ENCODE data around the gene GAK. TPM values are rescaled to one million over a fixed set of nuclear protein-coding genes. Genes with fewer than 3 reads are reported as not detected.

Gene GAK
- total and polyA plus RNA-seq, 4 donors, result 41.8 to 78.8 (median 61.1) TPM

- no peak for DNase-seq (ENCODE audit: low read depth in 4 of 6, low spot score in 6 of 6)
- Histone ChIP-seq H3K9me3 (ENCODE audit: control insufficient read depth, insufficient read depth, low read length) (no peaks in the 10 kb centered on the region), H3K4me1 (ENCODE audit: control insufficient read depth, insufficient read depth, low read length) (peaks cover 17% of the 10 kb centered on the region), H3K27me3 (ENCODE audit: control insufficient read depth, insufficient read depth, low read length) (no peaks in the 10 kb centered on the region), H3K36me3 (ENCODE audit: control insufficient read depth, insufficient read depth, low read length) (peaks cover 14% of the 10 kb centered on the region), H3K27ac (ENCODE audit: low read depth, low read length) (no peak overlapping the region), H3K4me3 (ENCODE audit: low read depth, low read length) (no peak overlapping the region)
- no CpG with 5 or more reads among the region's 7 CpGs for WGBS (ENCODE audit: insufficient coverage)
These were observed 14.7 kb downstream of the GAK start for GRCh38 chr4:917466-917865.

GRCh38 chr4:915595-915994 lies 16.5 kb downstream of the GAK start:
- 57% methylated on average over 4 of the region's 8 CpGs for WGBS (ENCODE audit: insufficient coverage)
- H3K4me3 ChIP-seq (ENCODE audit: low read depth, low read length), result no peak overlapping the region
- DNase-seq (ENCODE audit: low read depth in 4 of 6, low spot score in 6 of 6), result no peak

GRCh38 chr4:915041-915474 lies 17.1 kb downstream of the GAK start:
- no peak overlapping the region for H3K4me3 ChIP-seq (ENCODE audit: low read depth, low read length)
- no peaks in the 10 kb centered on the region for H3K9me3 ChIP-seq (ENCODE audit: control insufficient read depth, insufficient read depth, low read length)
- H3K27ac ChIP-seq (ENCODE audit: low read depth, low read length), result no peak overlapping the region
- H3K36me3 ChIP-seq (ENCODE audit: control insufficient read depth, insufficient read depth, low read length), result peaks cover 38% of the 10 kb centered on the region
- DNase-seq (ENCODE audit: low read depth in 4 of 6, low spot score in 6 of 6), result no peak
- 66% methylated on average over 15 of the region's 20 CpGs for WGBS (ENCODE audit: insufficient coverage)
- H3K4me1 ChIP-seq (ENCODE audit: control insufficient read depth, insufficient read depth, low read length), result peaks cover 31% of the 10 kb centered on the region
- no peaks in the 10 kb centered on the region for H3K27me3 ChIP-seq (ENCODE audit: control insufficient read depth, insufficient read depth, low read length)

More at GRCh38 chr4:915595-915994, 16.5 kb downstream of the GAK start:
- H3K27me3 ChIP-seq (ENCODE audit: control insufficient read depth, insufficient read depth, low read length), result no peaks in the 10 kb centered on the region
- peaks cover 31% of the 10 kb centered on the region for H3K4me1 ChIP-seq (ENCODE audit: control insufficient read depth, insufficient read depth, low read length)
- H3K27ac ChIP-seq (ENCODE audit: low read depth, low read length), result no peak overlapping the region
- no peaks in the 10 kb centered on the region for H3K9me3 ChIP-seq (ENCODE audit: control insufficient read depth, insufficient read depth, low read length)
- peaks cover 32% of the 10 kb centered on the region for H3K36me3 ChIP-seq (ENCODE audit: control insufficient read depth, insufficient read depth, low read length)

GRCh38 chr4:914531-914930 lies 17.6 kb downstream of the GAK start:
- 68% methylated on average over 9 of the region's 21 CpGs for WGBS (ENCODE audit: insufficient coverage)
- DNase-seq (ENCODE audit: low read depth in 4 of 6, low spot score in 6 of 6), result no peak
- Histone ChIP-seq H3K9me3 (ENCODE audit: control insufficient read depth, insufficient read depth, low read length) (no peaks in the 10 kb centered on the region), H3K27me3 (ENCODE audit: control insufficient read depth, insufficient read depth, low read length) (no peaks in the 10 kb centered on the region), H3K27ac (ENCODE audit: low read depth, low read length) (no peak overlapping the region), H3K4me1 (ENCODE audit: control insufficient read depth, insufficient read depth, low read length) (peaks cover 31% of the 10 kb centered on the region), H3K36me3 (ENCODE audit: control insufficient read depth, insufficient read depth, low read length) (peaks cover 43% of the 10 kb centered on the region), H3K4me3 (ENCODE audit: low read depth, low read length) (no peak overlapping the region)

GRCh38 chr4:913280-913618 lies 18.9 kb downstream of the GAK start:
- DNase-seq (ENCODE audit: low read depth in 4 of 6, low spot score in 6 of 6), result no peak
- H3K36me3 ChIP-seq (ENCODE audit: control insufficient read depth, insufficient read depth, low read length), result peaks cover 52% of the 10 kb centered on the region
- WGBS (ENCODE audit: insufficient coverage), result 70% methylated on average over 4 of the region's 4 CpGs
- H3K27ac ChIP-seq (ENCODE audit: low read depth, low read length), result no peak overlapping the region
- H3K27me3 ChIP-seq (ENCODE audit: control insufficient read depth, insufficient read depth, low read length), result no peaks in the 10 kb centered on the region
- peaks cover 32% of the 10 kb centered on the region for H3K4me1 ChIP-seq (ENCODE audit: control insufficient read depth, insufficient read depth, low read length)
- no peaks in the 10 kb centered on the region for H3K9me3 ChIP-seq (ENCODE audit: control insufficient read depth, insufficient read depth, low read length)
- H3K4me3 ChIP-seq (ENCODE audit: low read depth, low read length), result no peak overlapping the region

- H3K4me3 ChIP-seq (ENCODE audit: low read depth, low read length), result no peak overlapping the region
- DNase-seq (ENCODE audit: low read depth in 4 of 6, low spot score in 6 of 6), result peak in 1 of 6 donors; percentile 33
- H3K27me3 ChIP-seq (ENCODE audit: control insufficient read depth, insufficient read depth, low read length), result no peaks in the 10 kb centered on the region
- peaks cover 37% of the 10 kb centered on the region for H3K4me1 ChIP-seq (ENCODE audit: control insufficient read depth, insufficient read depth, low read length)
- WGBS (ENCODE audit: insufficient coverage), result 62% methylated on average over 19 of the region's 19 CpGs
- H3K9me3 ChIP-seq (ENCODE audit: control insufficient read depth, insufficient read depth, low read length), result no peaks in the 10 kb centered on the region
- peak overlapping the region; percentile 8 for H3K27ac ChIP-seq (ENCODE audit: low read depth, low read length)
- peaks cover 57% of the 10 kb centered on the region for H3K36me3 ChIP-seq (ENCODE audit: control insufficient read depth, insufficient read depth, low read length)
These were observed 19.4 kb downstream of the GAK start for GRCh38 chr4:912548-913279.

- Histone ChIP-seq H3K4me1 (ENCODE audit: control insufficient read depth, insufficient read depth, low read length) (peaks cover 45% of the 10 kb centered on the region), H3K4me3 (ENCODE audit: low read depth, low read length) (no peak overlapping the region), H3K27me3 (ENCODE audit: control insufficient read depth, insufficient read depth, low read length) (no peaks in the 10 kb centered on the region), H3K36me3 (ENCODE audit: control insufficient read depth, insufficient read depth, low read length) (peaks cover 65% of the 10 kb centered on the region), H3K9me3 (ENCODE audit: control insufficient read depth, insufficient read depth, low read length) (no peaks in the 10 kb centered on the region), H3K27ac (ENCODE audit: low read depth, low read length) (no peak overlapping the region)
- no peak for DNase-seq (ENCODE audit: low read depth in 4 of 6, low spot score in 6 of 6)
- 81% methylated on average over 28 of the region's 29 CpGs for WGBS (ENCODE audit: insufficient coverage)
These were observed 20.1 kb downstream of the GAK start for GRCh38 chr4:911871-912490.

- Histone ChIP-seq H3K36me3 (ENCODE audit: control insufficient read depth, insufficient read depth, low read length) (peaks cover 72% of the 10 kb centered on the region), H3K4me1 (ENCODE audit: control insufficient read depth, insufficient read depth, low read length) (peaks cover 51% of the 10 kb centered on the region), H3K9me3 (ENCODE audit: control insufficient read depth, insufficient read depth, low read length) (no peaks in the 10 kb centered on the region), H3K4me3 (ENCODE audit: low read depth, low read length) (no peak overlapping the region), H3K27me3 (ENCODE audit: control insufficient read depth, insufficient read depth, low read length) (no peaks in the 10 kb centered on the region), H3K27ac (ENCODE audit: low read depth, low read length) (no peak overlapping the region)
- DNase-seq (ENCODE audit: low read depth in 4 of 6, low spot score in 6 of 6), result no peak
- 95% methylated on average over 23 of the region's 23 CpGs for WGBS (ENCODE audit: insufficient coverage)
These were observed 20.8 kb downstream of the GAK start for GRCh38 chr4:911221-911751.

- no peaks in the 10 kb centered on the region for H3K27me3 ChIP-seq (ENCODE audit: control insufficient read depth, insufficient read depth, low read length)
- 96% methylated on average over 25 of the region's 26 CpGs for WGBS (ENCODE audit: insufficient coverage)
- H3K4me3 ChIP-seq (ENCODE audit: low read depth, low read length), result no peak overlapping the region
- H3K36me3 ChIP-seq (ENCODE audit: control insufficient read depth, insufficient read depth, low read length), result peaks cover 79% of the 10 kb centered on the region
- H3K9me3 ChIP-seq (ENCODE audit: control insufficient read depth, insufficient read depth, low read length), result no peaks in the 10 kb centered on the region
- no peak for DNase-seq (ENCODE audit: low read depth in 4 of 6, low spot score in 6 of 6)
- no peak overlapping the region for H3K27ac ChIP-seq (ENCODE audit: low read depth, low read length)
- peaks cover 59% of the 10 kb centered on the region for H3K4me1 ChIP-seq (ENCODE audit: control insufficient read depth, insufficient read depth, low read length)
These were observed 21.6 kb downstream of the GAK start for GRCh38 chr4:910366-911091.

Measured in spinal cord (tissue), 10 donors.